ENCODE results near the gene GNG4.
"Not testable (repeated sequence)": the region's sequence is repeated elsewhere in the genome, so short reads cannot be mapped to it uniquely, and the experiment has no call there.

GNG4 gene

DNA sequence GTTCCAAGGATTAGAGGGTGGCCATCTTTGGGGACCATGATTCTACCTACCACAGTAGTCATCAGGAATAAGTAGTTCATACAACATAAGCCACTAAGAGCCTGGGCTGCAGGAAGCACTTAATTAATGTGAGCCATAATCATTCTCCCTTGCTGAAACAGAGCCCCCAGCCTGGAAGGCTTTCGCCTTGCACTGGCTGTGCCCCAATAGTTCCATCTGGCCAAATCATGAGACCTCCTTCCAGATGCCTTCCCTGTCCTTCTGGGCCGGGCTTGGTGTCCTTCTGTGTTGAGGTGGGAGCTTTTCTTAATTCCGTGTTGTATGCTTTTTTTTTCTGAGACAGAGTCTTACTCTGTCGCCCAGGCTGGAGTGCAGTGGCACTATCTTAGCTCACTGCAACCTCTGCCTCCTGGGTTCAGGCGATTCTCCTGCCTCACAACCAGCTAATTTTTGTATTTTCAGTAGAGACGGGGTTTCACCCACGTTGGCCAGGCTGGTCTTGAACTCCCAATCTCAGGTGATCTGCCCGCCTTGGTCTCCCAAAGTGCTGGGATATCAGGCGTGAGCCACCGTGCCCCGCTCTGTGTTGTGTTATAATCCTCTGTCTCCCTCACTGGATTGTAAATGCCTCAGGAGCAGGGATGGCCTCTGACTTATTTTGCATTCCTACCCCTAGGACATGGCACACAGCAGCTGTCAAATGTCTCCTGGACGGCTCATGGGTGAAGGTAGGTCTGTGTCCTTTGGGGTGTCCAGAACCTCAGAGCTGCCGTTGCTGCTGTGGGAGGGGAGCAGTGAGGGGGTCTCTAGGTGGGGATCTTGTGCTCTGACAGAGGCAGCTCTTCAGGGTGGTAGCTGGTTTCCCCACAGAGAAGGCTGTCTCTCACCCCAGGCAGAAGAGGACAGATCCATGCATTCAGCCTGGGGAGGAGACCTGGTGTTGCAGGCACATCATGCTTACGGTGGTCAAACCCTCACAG lies 10.1 kb downstream of the GNG4 start:
- TF ChIP-seq, protein P1, sequence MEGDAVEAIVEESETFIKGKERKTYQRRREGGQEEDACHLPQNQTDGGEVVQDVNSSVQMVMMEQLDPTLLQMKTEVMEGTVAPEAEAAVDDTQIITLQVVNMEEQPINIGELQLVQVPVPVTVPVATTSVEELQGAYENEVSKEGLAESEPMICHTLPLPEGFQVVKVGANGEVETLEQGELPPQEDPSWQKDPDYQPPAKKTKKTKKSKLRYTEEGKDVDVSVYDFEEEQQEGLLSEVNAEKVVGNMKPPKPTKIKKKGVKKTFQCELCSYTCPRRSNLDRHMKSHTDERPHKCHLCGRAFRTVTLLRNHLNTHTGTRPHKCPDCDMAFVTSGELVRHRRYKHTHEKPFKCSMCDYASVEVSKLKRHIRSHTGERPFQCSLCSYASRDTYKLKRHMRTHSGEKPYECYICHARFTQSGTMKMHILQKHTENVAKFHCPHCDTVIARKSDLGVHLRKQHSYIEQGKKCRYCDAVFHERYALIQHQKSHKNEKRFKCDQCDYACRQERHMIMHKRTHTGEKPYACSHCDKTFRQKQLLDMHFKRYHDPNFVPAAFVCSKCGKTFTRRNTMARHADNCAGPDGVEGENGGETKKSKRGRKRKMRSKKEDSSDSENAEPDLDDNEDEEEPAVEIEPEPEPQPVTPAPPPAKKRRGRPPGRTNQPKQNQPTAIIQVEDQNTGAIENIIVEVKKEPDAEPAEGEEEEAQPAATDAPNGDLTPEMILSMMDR (IDR thresholded peaks at IDR 0.05; ENCODE audit: control extremely low read depth, extremely low read depth, low read depth, missing control alignments), result no peak
- DNase-seq (ENCODE audit: extremely low spot score), result no peak
- ChIA-PET POLR2A (no interaction called here), CTCF (no interaction called here)

DNA sequence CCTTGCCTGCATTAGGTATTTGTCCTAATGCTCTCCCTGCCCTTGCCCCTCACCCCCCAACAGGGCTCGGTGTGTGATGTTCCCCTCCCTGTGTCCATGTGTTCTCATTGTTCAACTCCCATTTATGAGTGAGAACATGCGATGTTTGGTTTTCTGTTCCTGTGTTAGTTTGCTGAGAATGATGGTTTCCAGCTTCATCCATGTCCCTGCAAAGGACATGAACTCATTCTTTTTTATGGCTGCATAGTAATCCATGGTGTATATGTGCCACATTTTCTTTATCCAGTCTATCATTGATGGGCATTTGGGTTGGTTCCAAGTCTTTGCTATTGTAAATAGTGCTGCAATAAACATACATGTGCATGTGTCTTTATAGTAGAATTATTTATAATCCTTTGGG lies 11.0 kb downstream of the GNG4 start:
- DNase-seq (ENCODE audit: extremely low spot score); POLR2A ChIA-PET; CTCF ChIA-PET: not testable (repeated sequence)

DNA sequence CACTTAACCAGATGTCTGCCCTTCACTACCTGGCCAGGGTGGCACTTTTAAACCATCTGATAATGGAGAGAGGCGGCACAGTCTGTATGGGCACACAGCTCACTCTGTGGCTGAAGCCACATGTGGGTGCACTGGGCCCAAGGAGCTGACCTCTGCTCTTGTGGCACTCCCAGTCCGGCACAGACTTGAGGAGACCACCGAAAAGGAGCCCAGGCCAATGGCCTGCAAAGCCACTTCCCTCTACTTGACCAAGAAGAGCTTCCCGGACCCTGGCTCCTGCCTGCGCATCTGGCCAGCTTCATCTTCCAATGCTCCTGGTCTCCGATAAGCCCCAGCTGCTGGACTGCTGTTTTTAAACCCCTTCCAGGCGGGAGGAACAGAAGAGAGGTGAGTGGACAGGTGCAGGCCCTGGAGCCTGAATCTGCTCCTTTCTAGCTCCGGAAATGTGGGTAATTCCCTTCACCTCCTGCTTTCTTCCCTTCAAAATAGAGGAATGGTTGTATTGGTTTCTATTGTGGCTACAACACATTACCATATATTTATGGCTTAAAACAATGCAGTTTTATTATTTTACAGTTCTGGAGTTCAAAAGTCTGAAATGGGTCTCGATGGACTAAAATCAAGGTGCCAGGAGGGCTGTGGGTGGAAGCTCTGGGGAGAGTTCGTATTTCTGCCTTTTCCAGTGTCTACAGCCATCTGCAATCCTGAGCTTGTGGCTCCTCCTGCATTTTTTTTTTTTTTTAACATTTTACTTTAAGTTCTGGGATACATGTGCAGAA lies 11.6 kb downstream of the GNG4 start:
- TF ChIP-seq, protein P1 (IDR thresholded peaks at IDR 0.05; ENCODE audit: control extremely low read depth, extremely low read depth, low read depth, missing control alignments), result no peak
- POLR2A ChIA-PET, result no interaction called here
- DNase-seq (ENCODE audit: extremely low spot score), result no peak
- CTCF ChIA-PET, result no interaction called here

DNA sequence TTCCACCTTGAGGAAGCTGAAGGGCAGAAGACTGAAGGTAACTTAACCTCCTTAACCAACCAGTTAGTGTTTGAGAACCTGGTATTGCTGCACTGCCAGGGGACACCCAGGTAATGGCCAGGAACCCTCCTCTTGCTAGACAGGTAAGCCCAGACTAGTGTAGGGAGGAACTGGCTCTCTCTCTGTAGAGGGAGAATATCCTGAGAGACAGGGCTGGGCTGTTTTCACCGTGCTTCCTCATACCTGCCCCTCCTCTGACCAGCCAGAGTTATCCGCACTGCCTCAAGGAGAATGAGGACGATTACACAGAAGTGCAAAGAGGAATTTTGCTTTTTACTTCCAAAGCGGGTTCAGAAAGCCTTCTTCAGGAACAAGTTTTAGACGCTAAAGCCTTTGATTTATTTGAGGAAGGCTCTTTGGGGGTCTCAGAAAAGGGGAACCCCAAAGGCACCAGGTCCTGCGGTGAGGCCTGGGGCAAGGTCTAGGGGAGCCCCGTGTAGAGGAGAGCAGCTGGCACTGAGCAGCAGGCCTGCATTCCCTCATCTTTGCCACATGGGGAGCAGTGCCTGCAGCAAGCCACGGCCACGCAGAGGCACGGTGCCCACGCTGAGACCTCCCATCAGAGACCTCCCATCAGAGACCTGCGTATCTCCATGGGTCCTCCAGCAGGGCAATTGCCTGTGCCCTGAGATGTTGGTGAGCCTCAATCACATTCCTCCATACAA lies 13.5 kb downstream of the GNG4 start:
- POLR2A ChIA-PET, result no interaction called here
- CTCF ChIA-PET, result no interaction called here
- TF ChIP-seq, protein P1 (IDR thresholded peaks at IDR 0.05; ENCODE audit: control extremely low read depth, extremely low read depth, low read depth, missing control alignments), result no peak
- no peak for DNase-seq (ENCODE audit: extremely low spot score)

DNA sequence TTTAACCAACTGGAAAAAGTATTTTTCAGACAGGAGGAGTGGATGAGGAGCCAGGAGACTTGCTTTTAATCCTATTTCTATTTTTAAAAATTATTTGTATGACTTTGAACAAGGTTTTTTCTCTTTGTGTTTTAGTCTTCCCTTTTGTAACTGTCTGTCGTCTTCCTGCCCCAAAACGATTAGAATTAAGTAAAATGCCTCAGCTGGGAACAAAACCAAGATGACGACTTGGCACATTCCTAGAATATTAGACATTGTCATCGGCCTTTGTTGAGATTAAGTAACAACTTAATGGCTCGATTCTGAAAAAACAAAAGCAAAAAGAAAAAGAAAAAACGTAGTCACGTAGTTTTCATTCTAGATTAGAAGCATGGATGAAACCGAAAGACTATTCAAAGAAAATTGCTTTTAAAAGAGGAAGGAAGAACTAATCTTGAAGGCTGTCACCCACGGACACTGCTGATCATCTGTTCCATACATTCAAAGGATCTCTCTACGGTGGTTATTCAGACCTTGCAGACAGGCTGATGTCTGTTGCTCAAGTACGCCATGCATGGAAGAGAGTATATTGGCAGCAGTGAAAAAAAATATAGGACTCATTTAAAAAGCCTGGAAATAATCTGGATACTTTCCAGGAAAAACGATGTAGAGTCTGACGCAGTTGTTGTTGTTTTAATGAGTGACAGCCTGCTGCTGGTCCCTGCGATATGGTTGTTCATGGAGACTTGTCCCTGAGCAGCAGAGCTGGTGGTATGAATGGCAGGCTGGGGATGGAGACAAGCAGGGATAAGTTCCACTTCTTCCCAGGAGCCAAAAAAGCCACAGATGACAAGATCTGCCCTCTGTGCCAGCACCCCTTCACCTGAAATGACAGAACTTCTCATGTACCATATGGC lies 16.8 kb downstream of the GNG4 start:
- ChIA-PET CTCF (interaction anchor here (1.3 to 1.6 kb wide), 2 partner anchors 25 to 26 kb away, joined by 3 to 4 read pairs; no protein-coding TSS in a partner anchor), POLR2A (no interaction called here)
- DNase-seq (ENCODE audit: extremely low spot score), result peak; percentile 75
- TF ChIP-seq, protein P1 (IDR thresholded peaks at IDR 0.05; ENCODE audit: control extremely low read depth, extremely low read depth, low read depth, missing control alignments), result no peak

DNA sequence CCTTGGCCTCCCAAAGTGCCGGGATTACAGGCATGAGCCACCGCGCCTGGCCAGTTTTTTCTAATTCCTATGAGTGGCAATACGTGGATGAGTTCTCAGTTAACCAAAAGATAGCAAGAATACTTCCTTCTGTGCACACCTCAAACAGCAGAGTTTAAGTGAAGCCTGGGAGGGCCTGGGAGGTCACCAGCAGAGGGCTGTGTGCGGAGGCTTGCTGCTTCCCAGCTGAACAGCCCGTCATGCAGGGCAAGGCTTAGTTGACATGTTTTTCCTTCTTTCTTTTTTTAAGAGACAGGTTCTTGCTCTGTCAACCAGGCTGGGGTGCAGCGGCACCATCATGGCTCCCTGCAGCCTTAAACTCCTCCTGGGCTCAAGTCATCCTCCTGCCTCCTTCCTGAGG lies 17.8 kb downstream of the GNG4 start:
- no peak for DNase-seq (ENCODE audit: extremely low spot score)
- ChIA-PET CTCF (interaction anchor here (1.6 kb wide), 1 partner anchor 25 kb away, joined by 4 read pairs; no protein-coding TSS in a partner anchor), POLR2A (no interaction called here)
- TF ChIP-seq, protein P1 (IDR thresholded peaks at IDR 0.05; ENCODE audit: control extremely low read depth, extremely low read depth, low read depth, missing control alignments), result no peak

Measured in GM10248 (cell line).